Left kidney (tissue), 2 donors: ENCODE data around the gene GPC3. TPM values are rescaled to one million over a fixed set of nuclear protein-coding genes. Genes with fewer than 3 reads are reported as not detected.
"Not testable (repeated sequence)": the region's sequence is repeated elsewhere in the genome, so short reads cannot be mapped to it uniquely, and the experiment has no call there.

Source experiments
- DNase-seq: peaks from one replicate; pipeline ENCODE4 v3.0.0-alpha.2; 2013
- polyA plus RNA-seq: library from polyadenylated mRNA; unstranded; fragments of 120-200 nt; gene quantifications from one replicate; pipeline ENCODE4 v1.2.1, GENCODE V29; 2013; ENCODE audit not compliant: insufficient read length

GPC3 gene
- polyA plus RNA-seq, 1 donor, result 1,367 TPM

DNA sequence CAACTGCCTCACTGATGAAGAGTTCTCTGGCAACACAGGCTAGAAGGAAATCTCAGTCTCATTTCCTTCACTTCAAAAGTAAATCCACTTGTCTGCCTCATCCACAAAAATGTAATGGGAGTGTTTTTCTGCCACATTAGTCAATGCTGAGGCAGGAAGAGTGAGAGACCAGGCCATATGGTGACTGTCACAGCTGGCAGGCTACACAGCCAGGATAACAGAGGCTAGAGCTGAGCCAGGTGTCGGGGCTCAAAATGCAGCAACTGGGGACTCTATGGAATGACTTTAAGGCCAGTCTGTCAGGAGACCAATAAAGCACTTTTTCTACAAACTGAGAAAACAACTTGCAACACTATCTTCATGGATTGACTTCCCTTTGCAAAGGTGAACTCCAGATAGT, 204.2 kb downstream of the GPC3 start:
- DNase-seq, result no peak

- DNase-seq, result no peak
Measured at GRCh38 chrX:133776072-133776471, 209.3 kb downstream of the GPC3 start.

- no peak for DNase-seq
Measured at GRCh38 chrX:133774807-133775206, 210.6 kb downstream of the GPC3 start.

GRCh38 chrX:133771086-133771646, 214.2 kb downstream of the GPC3 start:
- no peak for DNase-seq

DNA sequence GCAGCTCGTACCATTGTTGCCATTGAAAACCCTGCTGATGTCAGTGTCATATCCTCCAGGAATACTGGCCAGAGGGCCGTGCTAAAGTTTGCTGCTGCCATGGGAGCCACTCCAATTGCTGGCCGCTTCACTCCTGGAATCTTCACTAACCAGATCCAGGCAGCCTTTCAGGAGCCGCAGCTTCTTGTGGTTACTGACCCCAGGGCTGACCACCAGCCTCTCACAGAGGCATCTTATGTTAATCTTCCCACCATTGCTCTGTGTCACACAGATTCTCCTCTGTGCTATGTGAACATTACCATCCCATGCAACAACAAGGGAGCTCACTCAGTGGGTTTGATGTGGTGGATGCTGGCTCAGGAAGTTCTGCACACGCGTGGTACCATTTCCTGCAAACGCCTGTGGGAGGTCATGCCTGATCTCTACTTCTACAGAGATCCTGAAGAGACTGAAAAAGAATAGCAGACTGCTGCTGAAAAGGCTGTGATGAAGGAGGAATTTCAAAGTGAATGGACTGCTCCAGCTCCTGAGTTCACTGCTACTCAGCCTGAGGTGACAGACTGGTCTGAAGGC, 222.3 kb downstream of the GPC3 start:
- DNase-seq, result not testable (repeated sequence)

GRCh38 chrX:133754657-133755056, 230.7 kb downstream of the GPC3 start:
- DNase-seq, result no peak

GRCh38 chrX:133749951-133750350, 235.4 kb downstream of the GPC3 start:
- no peak for DNase-seq

DNA sequence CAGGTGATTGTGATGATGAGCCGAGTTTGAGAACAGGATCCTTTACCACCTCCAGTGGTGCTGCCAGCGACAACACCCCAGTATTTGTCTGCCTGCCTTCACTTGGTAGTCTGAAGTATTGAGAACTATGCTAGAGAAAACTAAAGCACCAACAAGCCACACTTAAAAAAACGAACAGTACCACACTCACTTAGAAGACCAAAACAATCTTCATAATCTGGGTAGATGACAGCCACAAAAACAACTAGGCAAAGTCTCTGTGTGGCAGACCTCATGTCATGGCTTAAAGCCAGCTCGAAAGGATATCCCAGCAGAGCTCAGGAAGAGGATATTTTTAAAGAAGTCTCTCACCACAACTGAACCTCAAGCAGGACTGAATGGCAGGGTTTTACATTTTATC, 236.0 kb downstream of the GPC3 start:
- no peak for DNase-seq

DNA sequence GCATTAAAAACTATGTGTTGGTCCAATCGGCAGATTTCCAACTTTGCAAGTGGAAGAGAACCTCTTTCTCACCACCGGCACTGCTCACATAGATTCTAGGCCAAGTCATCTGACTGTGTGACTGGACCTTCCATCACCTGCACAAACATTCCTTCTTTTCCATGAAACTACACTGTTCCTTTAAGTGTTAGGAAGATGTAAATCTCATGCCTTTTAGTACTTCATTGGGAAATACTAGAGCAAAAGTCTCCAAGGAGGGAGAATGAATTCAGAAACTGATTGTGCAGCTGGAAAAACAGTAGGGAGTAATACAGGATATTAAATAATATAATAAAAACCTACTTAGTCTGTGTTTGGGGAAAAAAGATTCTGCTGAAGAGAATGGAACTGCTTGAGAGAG, 238.2 kb downstream of the GPC3 start:
- no peak for DNase-seq

DNA sequence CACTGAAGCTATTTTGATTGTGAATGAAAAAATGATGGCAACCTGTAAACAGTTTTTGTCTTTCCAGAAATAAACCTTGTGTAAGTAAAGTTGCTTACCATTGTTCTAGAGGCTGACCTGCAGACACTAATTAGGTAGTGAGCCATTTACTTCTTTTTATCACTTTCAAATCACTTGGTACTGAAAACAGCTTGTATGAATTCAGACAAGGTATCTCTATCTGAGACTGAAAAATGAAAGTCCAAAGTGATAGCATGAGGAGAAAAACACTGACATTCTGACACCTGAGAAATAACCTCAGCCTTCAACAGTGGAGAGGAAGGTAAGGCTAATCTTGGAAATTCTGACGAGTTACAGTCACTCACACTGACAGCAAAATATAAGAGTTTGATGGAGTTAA, 238.8 kb downstream of the GPC3 start:
- no peak for DNase-seq

GRCh38 chrX:133745349-133745748, 240.0 kb downstream of the GPC3 start:
- DNase-seq, result no peak

DNA sequence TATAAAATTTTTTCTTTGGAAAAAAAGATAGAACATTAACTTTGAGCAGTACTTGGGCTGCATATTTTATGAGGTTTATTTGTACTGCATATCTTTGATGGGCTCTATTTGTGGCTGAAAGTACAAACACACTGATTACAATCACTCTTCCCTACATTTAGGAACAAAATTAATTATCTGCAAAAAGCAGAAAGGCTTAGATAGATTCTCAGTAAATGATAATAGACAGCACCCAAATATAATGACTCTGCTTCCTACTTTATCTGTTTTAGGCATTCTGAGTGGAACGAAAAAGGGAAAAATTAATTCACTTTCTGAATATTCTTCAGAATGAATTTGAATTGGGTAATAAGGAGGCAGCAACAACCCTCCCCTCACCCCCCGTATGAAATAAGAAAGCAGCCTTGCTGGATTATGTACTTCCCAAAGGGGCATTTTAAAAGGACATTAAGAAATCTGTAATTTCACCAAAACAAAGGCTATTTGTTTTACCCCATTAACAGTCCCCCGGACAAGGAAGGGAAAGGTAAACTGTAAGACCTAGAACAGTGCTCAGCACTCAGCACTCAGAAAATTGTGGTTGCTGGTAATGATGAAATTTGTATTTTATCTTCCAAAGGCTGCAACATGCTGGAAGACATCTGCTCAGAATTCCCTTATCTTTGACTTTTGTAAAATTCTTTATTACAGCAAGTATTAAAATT, 242.6 kb downstream of the GPC3 start:
- no peak for DNase-seq

DNA sequence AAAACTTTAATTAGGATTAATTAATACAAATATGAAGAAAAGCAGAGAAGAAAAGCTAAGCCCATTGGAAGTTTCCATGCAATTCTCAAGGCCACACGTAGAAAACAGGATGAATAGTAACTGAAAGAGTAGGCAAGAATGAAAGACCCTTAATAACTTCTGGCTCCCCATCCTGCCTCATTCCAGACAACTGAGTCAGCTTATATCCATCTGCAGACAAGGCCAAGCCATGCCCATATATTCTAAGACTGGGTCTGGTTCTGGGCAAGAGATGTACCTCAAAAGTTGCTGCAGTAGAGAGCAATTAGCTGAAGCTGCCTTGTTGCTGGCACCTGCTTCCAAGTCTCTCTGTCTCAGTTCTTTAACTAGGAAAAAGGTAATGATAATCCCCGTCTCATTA, 244.1 kb downstream of the GPC3 start:
- no peak for DNase-seq

GRCh38 chrX:133726642-133727041, 258.8 kb downstream of the GPC3 start:
- no peak for DNase-seq

- no peak for DNase-seq
Measured at GRCh38 chrX:133726211-133726630, 259.2 kb downstream of the GPC3 start.

DNA sequence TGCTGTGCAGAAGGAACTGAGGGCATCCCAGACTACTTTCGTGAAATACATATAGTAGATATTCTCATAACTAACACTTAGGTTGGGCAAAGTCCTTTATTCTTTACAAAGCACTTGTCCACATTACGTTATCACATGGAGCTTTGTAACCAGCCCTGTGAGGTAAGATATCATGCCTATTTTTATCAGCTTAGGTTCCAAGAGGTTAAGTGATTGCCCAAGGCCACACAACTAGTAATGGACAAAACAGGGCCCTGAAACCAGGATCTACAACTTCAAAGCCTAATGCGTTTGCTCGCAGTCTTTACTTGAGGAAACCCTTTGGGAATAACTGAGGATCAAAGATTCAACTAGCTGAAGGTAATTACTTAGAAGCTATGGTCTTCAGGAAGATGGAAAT, 261.5 kb downstream of the GPC3 start:
- no peak for DNase-seq

- no peak for DNase-seq
Measured at GRCh38 chrX:133722756-133723155, 262.6 kb downstream of the GPC3 start.

- DNase-seq, result not testable (repeated sequence)
Measured at GRCh38 chrX:133720269-133720668, 265.1 kb downstream of the GPC3 start.

- no peak for DNase-seq
Measured at GRCh38 chrX:133715715-133716114, 269.7 kb downstream of the GPC3 start.

DNA sequence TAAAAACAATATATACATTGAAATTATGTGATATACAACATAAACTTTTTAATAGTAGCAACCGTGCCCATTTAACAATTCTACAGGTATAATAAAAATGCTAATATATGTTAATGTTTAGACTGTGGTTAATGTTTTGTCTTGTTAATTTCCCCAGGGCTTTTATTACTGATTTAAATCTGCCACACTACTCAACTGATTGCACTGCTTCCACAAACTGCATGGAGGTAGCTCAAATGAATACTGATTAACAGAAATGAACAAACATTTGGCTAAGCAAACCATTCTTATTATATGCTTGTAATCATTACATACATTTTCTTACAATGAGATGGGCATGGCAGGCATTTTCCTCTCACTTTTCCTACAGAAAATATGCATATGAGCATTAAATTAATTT, 275.9 kb downstream of the GPC3 start:
- DNase-seq, result no peak

DNA sequence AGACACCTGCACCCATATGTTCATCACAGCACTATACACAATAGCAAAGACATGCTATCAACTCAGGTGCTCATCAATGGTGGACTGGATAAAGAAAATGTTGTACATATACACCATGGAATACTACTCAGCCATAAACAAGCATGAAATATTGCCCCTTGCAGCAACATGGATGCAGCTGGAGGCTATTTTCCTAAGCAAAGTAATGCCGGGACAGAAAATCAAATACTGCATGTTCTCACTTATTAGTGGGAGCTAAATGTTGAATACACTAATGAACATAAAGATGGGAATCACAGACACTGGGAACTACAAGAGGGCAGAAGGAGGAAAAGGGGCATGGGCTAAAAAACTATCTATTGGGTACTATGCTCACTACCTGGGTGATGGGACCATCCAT, 278.5 kb downstream of the GPC3 start:
- DNase-seq, result no peak

DNA sequence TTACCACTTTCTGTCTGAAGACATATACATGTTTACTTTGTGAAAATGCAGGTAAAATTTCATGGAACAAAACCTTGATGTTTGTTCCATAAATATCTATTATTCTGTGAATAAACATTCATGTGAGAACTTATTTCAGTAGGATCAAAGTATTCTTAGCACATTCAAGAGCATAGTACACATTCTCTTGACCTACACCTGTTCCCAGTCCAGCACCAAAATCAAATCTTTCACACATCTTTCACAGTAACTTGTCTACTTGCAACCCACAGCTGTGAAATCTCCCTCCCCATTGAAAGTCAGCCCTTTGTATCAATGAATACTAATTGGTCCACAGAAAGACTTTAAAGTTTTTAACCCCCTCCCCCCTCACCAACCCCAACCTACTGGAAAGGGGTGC, 283.2 kb downstream of the GPC3 start:
- no peak for DNase-seq

GRCh38 chrX:133699023-133699728, 286.2 kb downstream of the GPC3 start:
- DNase-seq, result no peak
